ENCODE data around the gene SEC61B.

GRCh38 chr9:99184475-99185347 lies 37.4 kb upstream of the SEC61B start:
- TF ChIP-seq CTCF (IDR thresholded peaks at IDR 0.05) (peak; percentile 87 to 91 (median 90)), POLR2A (IDR thresholded peaks at IDR 0.05) (no peak), POLR2AphosphoS5 (IDR thresholded peaks at IDR 0.05) (peak in 1 of 3 donors; percentile 53)
